ENCODE measurements around the gene SLC28A1.
A peak's percentile ranks its signal among the peaks of the same experiment; 100 is the strongest.

SLC28A1 gene

DNA sequence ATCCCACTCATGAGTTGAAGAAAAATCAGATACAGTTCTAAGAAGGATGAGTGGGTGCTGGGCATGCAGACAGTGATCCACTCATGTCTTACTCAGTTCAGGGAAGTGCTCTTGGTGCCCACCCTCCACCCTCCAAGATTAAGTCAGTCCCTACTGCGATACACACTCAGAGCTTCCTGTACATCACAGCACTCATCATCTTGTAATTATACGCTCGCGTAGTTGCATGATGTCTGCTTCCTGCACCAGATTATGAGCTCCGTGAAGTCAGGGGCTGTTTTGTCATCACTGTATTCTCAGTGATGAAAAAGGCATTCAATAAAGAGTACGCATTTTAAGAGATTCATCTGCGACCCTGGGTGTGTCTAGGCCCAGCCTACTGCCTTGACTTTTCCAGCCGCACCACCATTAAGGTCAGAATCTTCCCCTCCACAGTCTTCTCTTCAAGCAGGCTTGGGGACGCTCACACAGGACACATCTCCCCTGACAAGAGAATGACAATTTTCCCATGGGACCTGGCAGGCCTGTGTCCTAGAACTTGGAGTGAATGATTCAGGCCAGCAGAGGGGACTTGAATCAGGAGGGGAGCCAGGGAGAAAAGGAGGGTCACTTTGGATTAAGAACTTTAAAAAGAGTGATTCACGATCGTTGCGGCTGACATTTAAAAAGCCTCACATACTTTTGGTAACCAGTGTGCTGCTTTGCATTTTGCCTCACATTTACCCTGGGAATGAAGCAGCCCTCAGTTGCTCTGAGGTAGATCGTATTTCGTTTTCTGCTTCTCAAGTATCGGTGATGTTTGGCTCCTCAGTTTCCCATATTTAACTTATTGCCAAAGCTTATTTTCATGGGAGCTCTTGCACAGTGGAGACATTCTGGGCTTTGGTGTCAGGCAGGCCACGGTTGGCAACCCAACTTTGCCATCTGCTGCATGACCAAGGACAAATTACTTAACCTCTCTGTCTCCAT, 89.3 kb downstream of the SLC28A1 start:
- H3K4me3 ChIP-seq (ENCODE audit: low read depth, low read length), result no peak overlapping the region
- TF ChIP-seq, protein P1, sequence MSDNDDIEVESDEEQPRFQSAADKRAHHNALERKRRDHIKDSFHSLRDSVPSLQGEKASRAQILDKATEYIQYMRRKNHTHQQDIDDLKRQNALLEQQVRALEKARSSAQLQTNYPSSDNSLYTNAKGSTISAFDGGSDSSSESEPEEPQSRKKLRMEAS (IDR thresholded peaks at IDR 0.05; ENCODE audit: low read depth, low read length), result no peak
- no peak for TF ChIP-seq POLR2A (IDR thresholded peaks at IDR 0.05; ENCODE audit: extremely low read depth, insufficient read length)
- TF ChIP-seq, protein P2, sequence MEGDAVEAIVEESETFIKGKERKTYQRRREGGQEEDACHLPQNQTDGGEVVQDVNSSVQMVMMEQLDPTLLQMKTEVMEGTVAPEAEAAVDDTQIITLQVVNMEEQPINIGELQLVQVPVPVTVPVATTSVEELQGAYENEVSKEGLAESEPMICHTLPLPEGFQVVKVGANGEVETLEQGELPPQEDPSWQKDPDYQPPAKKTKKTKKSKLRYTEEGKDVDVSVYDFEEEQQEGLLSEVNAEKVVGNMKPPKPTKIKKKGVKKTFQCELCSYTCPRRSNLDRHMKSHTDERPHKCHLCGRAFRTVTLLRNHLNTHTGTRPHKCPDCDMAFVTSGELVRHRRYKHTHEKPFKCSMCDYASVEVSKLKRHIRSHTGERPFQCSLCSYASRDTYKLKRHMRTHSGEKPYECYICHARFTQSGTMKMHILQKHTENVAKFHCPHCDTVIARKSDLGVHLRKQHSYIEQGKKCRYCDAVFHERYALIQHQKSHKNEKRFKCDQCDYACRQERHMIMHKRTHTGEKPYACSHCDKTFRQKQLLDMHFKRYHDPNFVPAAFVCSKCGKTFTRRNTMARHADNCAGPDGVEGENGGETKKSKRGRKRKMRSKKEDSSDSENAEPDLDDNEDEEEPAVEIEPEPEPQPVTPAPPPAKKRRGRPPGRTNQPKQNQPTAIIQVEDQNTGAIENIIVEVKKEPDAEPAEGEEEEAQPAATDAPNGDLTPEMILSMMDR (IDR thresholded peaks at IDR 0.05; ENCODE audit: low read depth, low read length), result no peak
- no peak for TF ChIP-seq MYC (IDR thresholded peaks at IDR 0.05; ENCODE audit: low read depth, low read length)
- no peak for DNase-seq (ENCODE audit: low read depth)

DNA sequence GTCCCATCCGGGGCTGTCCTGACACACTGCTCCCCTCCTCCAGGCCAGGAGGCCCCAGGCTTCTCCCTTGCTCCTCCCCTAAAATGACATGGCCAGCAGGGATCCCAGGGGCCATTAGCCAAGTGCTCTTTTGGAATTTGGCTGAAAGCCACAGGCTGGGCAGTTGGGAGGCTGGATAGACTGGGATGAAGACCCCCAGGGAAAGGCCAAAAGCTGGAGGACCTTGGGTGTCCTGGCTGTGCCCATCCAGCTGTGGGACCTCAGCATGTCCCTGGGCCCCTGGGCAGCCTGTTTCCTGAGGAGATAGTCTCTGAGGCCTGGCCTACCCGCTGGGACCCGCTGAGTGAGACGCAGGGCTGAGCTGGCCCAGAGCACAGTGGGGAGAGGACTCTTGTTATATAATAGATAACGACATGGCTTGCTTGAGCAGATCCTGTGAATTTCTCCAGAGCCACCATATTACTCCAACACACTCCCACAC, 91.4 kb downstream of the SLC28A1 start:
- H3K4me3 ChIP-seq (ENCODE audit: low read depth, low read length), result no peak overlapping the region
- no peak for DNase-seq (ENCODE audit: low read depth)
- TF ChIP-seq MYC (IDR thresholded peaks at IDR 0.05; ENCODE audit: low read depth, low read length) (no peak), POLR2A (IDR thresholded peaks at IDR 0.05; ENCODE audit: extremely low read depth, insufficient read length) (no peak)
- TF ChIP-seq, protein P1 (IDR thresholded peaks at IDR 0.05; ENCODE audit: low read depth, low read length), result no peak
- TF ChIP-seq, protein P2 (IDR thresholded peaks at IDR 0.05; ENCODE audit: low read depth, low read length), result no peak

DNA sequence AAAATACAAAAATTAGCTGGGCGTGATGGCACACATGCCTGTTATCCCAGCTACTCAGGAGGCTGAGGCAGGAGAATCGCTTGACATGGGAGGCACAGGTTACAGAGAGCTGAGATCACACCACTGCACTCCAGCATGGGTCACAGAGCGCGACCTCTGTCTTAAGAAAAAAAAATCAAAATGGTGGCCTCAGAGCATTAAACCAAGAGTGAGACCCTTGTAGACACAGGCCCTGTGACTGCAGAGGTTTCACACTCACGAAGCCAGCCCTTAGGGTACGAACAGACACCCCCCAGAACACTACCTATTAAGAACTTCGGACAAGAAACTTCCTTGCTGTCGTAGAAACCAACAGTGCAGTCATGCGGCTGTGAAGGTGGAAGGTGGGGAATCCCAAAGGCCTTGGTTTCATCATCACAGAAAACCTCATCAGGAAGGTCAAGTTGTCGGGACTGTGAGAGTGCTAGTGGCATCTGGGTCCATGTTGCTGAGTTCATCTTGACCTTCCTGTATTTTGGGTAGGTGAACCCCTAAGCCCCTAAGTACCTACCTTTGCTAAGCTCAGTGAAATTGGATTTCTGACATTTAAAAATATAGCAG, 92.4 kb downstream of the SLC28A1 start:
- TF ChIP-seq, protein P2 (IDR thresholded peaks at IDR 0.05; ENCODE audit: low read depth, low read length), result no peak
- TF ChIP-seq POLR2A (IDR thresholded peaks at IDR 0.05; ENCODE audit: extremely low read depth, insufficient read length) (no peak), MYC (IDR thresholded peaks at IDR 0.05; ENCODE audit: low read depth, low read length) (no peak)
- TF ChIP-seq, protein P1 (IDR thresholded peaks at IDR 0.05; ENCODE audit: low read depth, low read length), result no peak
- DNase-seq (ENCODE audit: low read depth), result no peak
- H3K4me3 ChIP-seq (ENCODE audit: low read depth, low read length), result no peak overlapping the region

DNA sequence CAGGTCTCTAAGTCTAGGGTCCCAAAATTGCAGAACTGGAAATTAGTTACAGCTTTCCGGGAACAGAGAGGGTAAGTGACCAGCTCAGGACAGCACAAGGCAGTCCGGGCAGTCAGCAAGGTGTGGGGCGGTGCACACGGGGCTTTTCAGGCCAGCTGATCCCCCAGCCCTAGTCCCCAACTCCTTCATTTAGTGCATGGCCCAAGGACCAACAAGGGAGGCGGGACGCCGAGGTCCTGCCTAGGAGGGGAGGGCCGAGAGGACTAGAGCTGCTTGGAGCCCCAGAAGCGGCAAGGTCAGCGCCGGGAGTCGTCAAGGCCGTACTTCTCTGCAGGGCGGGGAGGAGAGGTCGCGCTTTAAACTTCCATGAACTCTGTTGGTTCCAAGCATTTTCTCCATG, 95.2 kb downstream of the SLC28A1 start:
- TF ChIP-seq MYC (IDR thresholded peaks at IDR 0.05; ENCODE audit: low read depth, low read length) (no peak), POLR2A (IDR thresholded peaks at IDR 0.05; ENCODE audit: extremely low read depth, insufficient read length) (no peak)
- TF ChIP-seq, protein P1 (IDR thresholded peaks at IDR 0.05; ENCODE audit: low read depth, low read length), result no peak
- TF ChIP-seq, protein P2 (IDR thresholded peaks at IDR 0.05; ENCODE audit: low read depth, low read length), result no peak
- no peak for DNase-seq (ENCODE audit: low read depth)
- H3K4me3 ChIP-seq (ENCODE audit: low read depth, low read length), result peak overlapping the region; percentile 75

DNA sequence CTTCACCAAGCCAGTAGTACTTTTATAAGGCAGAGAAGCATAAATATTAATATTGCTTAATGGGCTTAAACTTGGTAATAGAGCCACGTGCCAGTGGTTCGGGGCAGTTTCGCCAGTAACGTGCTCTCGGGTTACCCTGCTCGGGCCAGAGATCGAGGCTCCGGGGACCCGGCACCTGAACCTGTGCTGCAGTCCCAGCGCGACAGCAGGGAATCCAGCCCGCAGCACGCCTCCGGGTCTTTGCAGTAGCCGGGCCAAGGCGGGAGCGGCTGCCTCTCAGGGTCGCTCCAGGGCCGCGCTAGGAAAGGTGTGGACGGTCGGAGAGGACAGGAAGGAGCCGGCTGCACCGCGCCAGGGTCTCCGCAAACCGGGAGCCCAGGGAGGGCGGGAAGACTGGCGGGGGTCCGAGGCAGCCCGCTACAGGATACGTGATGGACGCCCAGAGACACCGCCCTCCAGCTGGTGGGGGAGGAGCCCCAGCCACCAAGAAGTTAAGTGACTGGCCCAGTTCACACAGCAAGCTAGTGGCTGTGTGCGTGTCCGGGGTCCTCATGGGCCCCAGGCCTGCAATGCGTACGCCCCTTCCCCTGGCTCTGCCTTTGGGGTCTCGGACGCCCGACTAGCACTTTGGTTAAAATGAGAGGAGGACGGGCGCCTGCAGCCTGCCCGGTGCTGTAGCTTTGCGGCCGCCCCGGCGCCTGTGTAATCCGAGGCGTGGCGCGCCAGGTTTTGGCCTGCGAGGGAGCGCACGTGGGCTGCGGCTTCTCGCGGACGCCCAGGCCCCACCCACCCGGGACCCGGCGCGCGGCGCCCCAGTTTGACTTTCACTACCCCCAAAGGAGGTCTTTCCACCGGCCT, 96.0 kb downstream of the SLC28A1 start:
- peak; percentile 49 for TF ChIP-seq POLR2A (IDR thresholded peaks at IDR 0.05; ENCODE audit: extremely low read depth, insufficient read length)
- TF ChIP-seq, protein P1 (IDR thresholded peaks at IDR 0.05; ENCODE audit: low read depth, low read length), result peak; percentile 91
- peak; percentile 81 for TF ChIP-seq MYC (IDR thresholded peaks at IDR 0.05; ENCODE audit: low read depth, low read length)
- TF ChIP-seq, protein P2 (IDR thresholded peaks at IDR 0.05; ENCODE audit: low read depth, low read length), result no peak
- peak overlapping the region; percentile 75 for H3K4me3 ChIP-seq (ENCODE audit: low read depth, low read length)
- DNase-seq (ENCODE audit: low read depth), result peak; percentile 87
